Activated CD4-positive, alpha-beta T cell treated with anti-CD3 and anti-CD28 coated beads, Interleukin-2, Interleukin-6, amounts not matched to agents 100 ng/mL and 50 ng/mL, durations not matched to agents 16 hours and 8 hours (primary cell): ENCODE measurements around the gene LRP4.

ENCODE experiments used
- DNase-seq: peaks from one replicate; pipeline ENCODE4 v3.0.0-alpha.2; 2020

Gene LRP4

GRCh38 chr11:46892838-46893237 is 25.5 kb downstream of the LRP4 start:
- no peak for DNase-seq

- DNase-seq = no peak
Observed at GRCh38 chr11:46892109-46892508, 26.2 kb downstream of the LRP4 start.

GRCh38 chr11:46890665-46891064 is 27.7 kb downstream of the LRP4 start:
- no peak for DNase-seq

- peak; percentile 77 for DNase-seq
Observed at GRCh38 chr11:46889689-46890475, 28.5 kb downstream of the LRP4 start.

GRCh38 chr11:46889251-46889650 is 29.1 kb downstream of the LRP4 start:
- DNase-seq = no peak

- DNase-seq = no peak
Observed at GRCh38 chr11:46888636-46889035, 29.7 kb downstream of the LRP4 start.

GRCh38 chr11:46886211-46886610 is 32.1 kb downstream of the LRP4 start:
- DNase-seq = no peak

GRCh38 chr11:46879056-46879585 is 39.2 kb downstream of the LRP4 start:
- no peak for DNase-seq

GRCh38 chr11:46877580-46877979 is 40.8 kb downstream of the LRP4 start:
- no peak for DNase-seq

- DNase-seq = no peak
Observed at GRCh38 chr11:46876471-46876870, 41.9 kb downstream of the LRP4 start.

GRCh38 chr11:46874586-46874985 is 43.8 kb downstream of the LRP4 start:
- DNase-seq = no peak

- DNase-seq = no peak
Observed at GRCh38 chr11:46868912-46869311, 49.4 kb downstream of the LRP4 start.

GRCh38 chr11:46865340-46865739 is 53.0 kb downstream of the LRP4 start:
- no peak for DNase-seq

- no peak for DNase-seq
Observed at GRCh38 chr11:46860218-46860617, 58.1 kb downstream of the LRP4 start.

- no peak for DNase-seq
Observed at GRCh38 chr11:46858920-46859546, 59.3 kb downstream of the LRP4 start.

GRCh38 chr11:46857666-46858065 is 60.7 kb downstream of the LRP4 start:
- DNase-seq = no peak

GRCh38 chr11:46856605-46857343 is 61.6 kb downstream of the LRP4 start:
- no peak for DNase-seq

- no peak for DNase-seq
Observed at GRCh38 chr11:46855863-46856262, 62.5 kb downstream of the LRP4 start.

- no peak for DNase-seq
Observed at GRCh38 chr11:46855167-46855566, 63.2 kb downstream of the LRP4 start.

GRCh38 chr11:46850829-46851380 is 67.4 kb downstream of the LRP4 start:
- DNase-seq = no peak

- no peak for DNase-seq
Observed at GRCh38 chr11:46849631-46850030, 68.7 kb downstream of the LRP4 start.

GRCh38 chr11:46846510-46846830 is 71.9 kb downstream of the LRP4 start:
- no peak for DNase-seq

- peak; percentile 94 for DNase-seq
Observed at GRCh38 chr11:46845740-46846509, 72.4 kb downstream of the LRP4 start, which contains the start of gene CKAP5. TSS of gene CKAP5 (minus strand) at chr11:46846280. CDS start at chr11:46821231, 25,049 bp downstream.
